Osteoblast (primary cell): Measurements from ENCODE around the gene CNDP1. TPM values are rescaled to one million over a fixed set of nuclear protein-coding genes. Genes with fewer than 3 reads are reported as not detected.

Experiments
- DNase-seq: peaks from one replicate; pipeline ENCODE4 v3.0.0; 2011; ENCODE audit warnings: low spot score, mixed read lengths; ENCODE audit not compliant: insufficient read length; ENCODE audit errors: missing footprints
- H2AFZ ChIP-seq: 2 replicates; pipeline ENCODE4 v1.6.0; 2011; ENCODE audit warnings: mild to moderate bottlenecking, low read length
- H3K27ac ChIP-seq: 2 replicates; pipeline ENCODE4 v1.5.1; 2011; ENCODE audit warnings: mild to moderate bottlenecking, low read depth, low read length, moderate library complexity
- H3K27me3 ChIP-seq: 2 replicates; pipeline ENCODE4 v1.6.0; 2012; ENCODE audit warnings: mild to moderate bottlenecking, control low read depth, inconsistent platforms, low read length, moderate library complexity; ENCODE audit not compliant: insufficient read depth
- H3K36me3 ChIP-seq: 2 replicates; pipeline ENCODE4 v1.5.1; 2011; ENCODE audit warnings: mild to moderate bottlenecking, low read length, control low read depth, moderate library complexity; ENCODE audit not compliant: insufficient read depth
- H3K4me1 ChIP-seq: 2 replicates; pipeline ENCODE4 v1.5.1; 2011; ENCODE audit warnings: mild to moderate bottlenecking, low read length, control low read depth, moderate library complexity; ENCODE audit not compliant: insufficient read depth
- H3K4me2 ChIP-seq: 2 replicates; pipeline ENCODE4 v1.6.0; 2011; ENCODE audit warnings: mild to moderate bottlenecking, low read length; ENCODE audit not compliant: insufficient read depth
- H3K4me3 ChIP-seq: fragments of 200-600 bp; sonication (generic); 3 replicates; pipeline ENCODE4 v1.5.1; 2012; ENCODE audit warnings: mild to moderate bottlenecking, low read length, inconsistent platforms; ENCODE audit not compliant: insufficient read depth
- H3K79me2 ChIP-seq: 2 replicates; pipeline ENCODE4 v1.6.0; 2012; ENCODE audit warnings: mild to moderate bottlenecking, low read length, control low read depth, inconsistent platforms; ENCODE audit not compliant: insufficient read depth
- H3K9me3 ChIP-seq: 2 replicates; pipeline ENCODE4 v1.5.1; 2011; ENCODE audit warnings: low read depth, low read length, control low read depth
- H4K20me1 ChIP-seq: 2 replicates; pipeline ENCODE4 v1.6.0; 2012; ENCODE audit warnings: mild to moderate bottlenecking, low read length, control low read depth; ENCODE audit not compliant: insufficient read depth
- CTCF ChIP-seq: IDR thresholded peaks from 2 replicates; pipeline ENCODE4 v1.5.1; 2011; ENCODE audit warnings: mild to moderate bottlenecking, low read depth, low read length, moderate library complexity; ENCODE audit errors: extremely low read depth
- total RNA-seq: library from RNA; depleted of rRNA; stranded (reverse); fragments of >200 nt; gene quantifications from 2 replicates; pipeline ENCODE4 v1.2.3, GENCODE V29; 2012

Gene CNDP1
- total RNA-seq, 1 donor = not detected

DNA sequence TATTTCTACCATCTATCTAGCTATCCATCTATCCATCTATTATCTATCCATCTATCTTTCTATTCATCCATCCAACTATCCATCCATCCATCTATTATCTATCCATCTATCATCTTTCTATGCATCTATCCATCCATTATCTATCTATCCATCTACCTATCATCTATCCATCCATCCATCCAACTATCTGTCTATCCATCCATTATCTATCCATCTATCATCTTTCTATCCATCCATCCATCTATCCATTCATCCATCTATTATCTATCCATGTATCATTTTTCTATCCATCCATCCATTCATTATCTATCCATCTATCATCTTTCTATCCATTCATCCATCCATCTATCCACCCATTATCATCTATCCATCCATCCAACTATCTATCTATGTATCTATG lies 38.8 kb downstream of the CNDP1 start:
- Histone ChIP-seq H4K20me1 (no peaks in the 10 kb centered on the region), H2AFZ (no peak overlapping the region), H3K27me3 (peaks cover 7% of the 10 kb centered on the region), H3K4me1 (no peaks in the 10 kb centered on the region), H3K4me2 (no peak overlapping the region), H3K27ac (no peak overlapping the region), H3K9me3 (no peaks in the 10 kb centered on the region), H3K36me3 (no peaks in the 10 kb centered on the region), H3K4me3 (no peak overlapping the region), H3K79me2 (no peaks in the 10 kb centered on the region)
- DNase-seq = no peak
- no peak for TF ChIP-seq CTCF

DNA sequence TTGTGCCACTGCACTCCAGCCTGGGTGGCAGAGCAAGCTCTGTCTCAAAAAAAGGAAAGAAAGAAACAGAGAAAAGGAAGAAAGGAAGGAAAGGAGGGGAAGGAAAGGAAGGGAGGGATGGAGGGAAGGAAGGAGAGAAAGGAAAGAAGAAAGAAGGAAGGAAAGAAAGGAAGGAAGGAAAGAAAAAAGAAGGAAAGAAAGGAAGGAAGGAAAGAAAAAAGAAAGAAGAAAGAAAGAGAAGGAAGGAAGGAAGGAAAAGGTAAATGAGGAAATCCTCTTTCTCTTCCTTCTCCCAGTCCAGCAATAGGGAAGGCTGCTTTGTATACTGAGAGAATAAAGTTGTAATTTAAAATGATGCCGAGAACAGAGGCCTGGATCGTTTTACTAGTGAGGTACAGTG lies 40.6 kb downstream of the CNDP1 start:
- no peak overlapping the region for H3K27ac ChIP-seq
- H4K20me1 ChIP-seq = no peaks in the 10 kb centered on the region
- no peaks in the 10 kb centered on the region for H3K79me2 ChIP-seq
- DNase-seq = no peak
- H2AFZ ChIP-seq = no peak overlapping the region
- no peaks in the 10 kb centered on the region for H3K4me1 ChIP-seq
- no peak overlapping the region for H3K4me2 ChIP-seq
- H3K9me3 ChIP-seq = no peaks in the 10 kb centered on the region
- no peaks in the 10 kb centered on the region for H3K36me3 ChIP-seq
- H3K27me3 ChIP-seq = peaks cover 8% of the 10 kb centered on the region
- TF ChIP-seq CTCF = no peak
- no peak overlapping the region for H3K4me3 ChIP-seq

DNA sequence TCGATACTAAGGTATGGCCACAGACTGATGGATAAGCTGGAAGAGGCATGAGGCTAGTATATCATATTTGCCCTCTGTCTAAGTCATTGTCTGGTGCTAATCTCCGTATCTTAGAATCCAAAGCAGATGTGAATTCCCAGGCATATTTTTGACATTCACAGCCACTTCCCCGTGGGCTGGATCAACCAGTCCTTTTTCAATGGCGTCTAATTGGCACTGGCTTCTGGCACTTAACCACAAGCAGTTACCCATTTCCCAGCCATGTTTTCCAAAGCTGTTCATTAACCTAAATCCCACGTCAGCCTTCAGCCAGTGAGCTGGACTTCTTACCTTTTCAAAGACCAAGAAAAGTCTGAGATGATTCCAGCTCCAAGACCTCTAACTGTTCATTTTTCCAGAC lies 42.7 kb downstream of the CNDP1 start:
- Histone ChIP-seq H3K79me2 (no peaks in the 10 kb centered on the region), H2AFZ (no peak overlapping the region), H4K20me1 (no peaks in the 10 kb centered on the region), H3K4me1 (no peaks in the 10 kb centered on the region), H3K9me3 (no peaks in the 10 kb centered on the region), H3K27me3 (peaks cover 8% of the 10 kb centered on the region), H3K4me2 (no peak overlapping the region), H3K36me3 (no peaks in the 10 kb centered on the region), H3K4me3 (no peak overlapping the region), H3K27ac (no peak overlapping the region)
- TF ChIP-seq CTCF = no peak
- DNase-seq = no peak

DNA sequence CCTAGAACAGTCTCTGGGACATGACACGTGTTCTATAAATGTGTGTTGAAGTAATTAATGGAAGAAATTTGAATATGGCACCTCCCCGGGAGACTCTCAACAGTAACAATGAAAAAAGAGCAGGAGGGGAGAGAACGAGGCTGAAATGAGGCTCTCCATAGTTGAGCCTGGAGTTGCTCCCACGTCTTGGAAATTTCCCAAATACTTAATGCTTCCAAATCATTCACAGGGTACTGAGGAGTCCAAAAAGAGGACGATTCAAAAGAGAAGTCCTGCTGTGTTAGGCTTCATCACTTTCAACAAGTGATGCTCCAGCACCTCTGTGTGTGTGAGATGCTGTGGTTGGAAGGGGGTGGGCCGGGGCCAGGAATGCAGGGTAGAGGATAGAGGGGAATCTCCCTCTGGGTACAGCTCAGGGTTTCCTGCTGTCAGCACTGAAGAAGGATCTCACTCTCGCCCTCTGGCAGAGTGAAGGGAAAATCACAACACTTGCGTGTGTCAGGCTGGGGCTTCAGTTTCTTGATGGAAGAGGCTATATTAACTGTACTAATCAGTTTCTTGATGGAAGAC lies 45.3 kb downstream of the CNDP1 start:
- H3K4me3 ChIP-seq = no peak overlapping the region
- H3K36me3 ChIP-seq = no peaks in the 10 kb centered on the region
- H3K79me2 ChIP-seq = no peaks in the 10 kb centered on the region
- H3K27ac ChIP-seq = no peak overlapping the region
- no peak overlapping the region for H2AFZ ChIP-seq
- no peaks in the 10 kb centered on the region for H4K20me1 ChIP-seq
- H3K4me1 ChIP-seq = no peaks in the 10 kb centered on the region
- no peak for DNase-seq
- H3K27me3 ChIP-seq = peaks cover 8% of the 10 kb centered on the region
- H3K9me3 ChIP-seq = no peaks in the 10 kb centered on the region
- no peak overlapping the region for H3K4me2 ChIP-seq
- TF ChIP-seq CTCF = no peak
